SK-N-SH treated with all-trans-retinoic acid at 6 μM for 48 hours (cell line): ENCODE results near the gene POTEH.
"Not testable (repeated sequence)": the region's sequence is repeated elsewhere in the genome, so short reads cannot be mapped to it uniquely, and the experiment has no call there.

ENCODE experiments used
- CSDC2 ChIP-seq: fragments of 250-450 bp; sonication (Bioruptor Pico); IDR thresholded peaks from 2 replicates; pipeline ENCODE4 v1.5.0; 2020; ENCODE audit warnings: mild to moderate bottlenecking, moderate library complexity
- OSR1 ChIP-seq: fragments of 250-450 bp; sonication (Bioruptor Pico); IDR thresholded peaks from 2 replicates; pipeline ENCODE4 v1.8.0; 2022; ENCODE audit warnings: moderate library complexity, mild to moderate bottlenecking, inconsistent platforms
- PPARA ChIP-seq: fragments of 250-450 bp; sonication (Bioruptor Pico); IDR thresholded peaks from 2 replicates; pipeline ENCODE4 v1.5.0; 2020; ENCODE audit warnings: mild to moderate bottlenecking, borderline replicate concordance
- ZFP3 ChIP-seq: fragments of 250-450 bp; sonication (Bioruptor Pico); IDR thresholded peaks from 2 replicates; pipeline ENCODE4 v1.5.0; 2020; ENCODE audit warnings: mild to moderate bottlenecking, moderate library complexity
- TF ChIP-seq, protein P1 (sequence below): fragments of 250-450 bp; sonication (Bioruptor Pico); IDR thresholded peaks from 2 replicates; pipeline ENCODE4 v1.8.0; 2020; ENCODE audit warnings: mild to moderate bottlenecking, moderate library complexity, borderline replicate concordance

DNA sequence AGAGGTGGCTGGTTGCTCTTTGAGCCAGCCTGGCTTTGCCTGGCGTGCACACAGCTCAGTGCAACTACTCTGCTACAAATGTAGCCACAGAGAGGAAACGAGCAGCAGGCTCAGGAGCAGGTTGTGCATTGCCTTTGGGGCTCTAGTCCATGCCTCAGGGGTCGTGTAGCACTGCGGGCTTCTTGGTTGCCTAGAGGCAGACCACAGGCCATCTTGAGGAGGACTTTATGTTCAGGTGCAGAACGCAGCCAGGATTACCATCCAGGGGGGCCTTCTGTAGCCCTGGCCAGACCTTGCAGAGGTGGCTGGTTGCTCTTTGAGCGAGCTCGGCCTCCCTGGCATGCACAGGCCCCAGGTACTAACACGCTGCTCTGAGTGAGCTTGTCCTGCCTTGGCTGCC lies 41.2 kb downstream of the POTEH start:
- TF ChIP-seq PPARA; OSR1 (CRISPR knock-in tag); CSDC2 (CRISPR knock-in tag); ZFP3: not testable (repeated sequence)
- TF ChIP-seq, protein P1, sequence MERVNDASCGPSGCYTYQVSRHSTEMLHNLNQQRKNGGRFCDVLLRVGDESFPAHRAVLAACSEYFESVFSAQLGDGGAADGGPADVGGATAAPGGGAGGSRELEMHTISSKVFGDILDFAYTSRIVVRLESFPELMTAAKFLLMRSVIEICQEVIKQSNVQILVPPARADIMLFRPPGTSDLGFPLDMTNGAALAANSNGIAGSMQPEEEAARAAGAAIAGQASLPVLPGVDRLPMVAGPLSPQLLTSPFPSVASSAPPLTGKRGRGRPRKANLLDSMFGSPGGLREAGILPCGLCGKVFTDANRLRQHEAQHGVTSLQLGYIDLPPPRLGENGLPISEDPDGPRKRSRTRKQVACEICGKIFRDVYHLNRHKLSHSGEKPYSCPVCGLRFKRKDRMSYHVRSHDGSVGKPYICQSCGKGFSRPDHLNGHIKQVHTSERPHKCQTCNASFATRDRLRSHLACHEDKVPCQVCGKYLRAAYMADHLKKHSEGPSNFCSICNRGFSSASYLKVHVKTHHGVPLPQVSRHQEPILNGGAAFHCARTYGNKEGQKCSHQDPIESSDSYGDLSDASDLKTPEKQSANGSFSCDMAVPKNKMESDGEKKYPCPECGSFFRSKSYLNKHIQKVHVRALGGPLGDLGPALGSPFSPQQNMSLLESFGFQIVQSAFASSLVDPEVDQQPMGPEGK (CRISPR knock-in tag) = not testable (repeated sequence)
